Ishikawa (cell line): ENCODE results near the gene CNKSR2.

ENCODE experiments used
- CEBPB ChIP-seq: IDR thresholded peaks from 2 replicates; pipeline ENCODE4 v1.6.1; 2012
- CREB1 ChIP-seq: IDR thresholded peaks from 2 replicates; pipeline ENCODE4 v1.6.1; 2012; ENCODE audit warnings: low read depth
- EGR1 ChIP-seq: IDR thresholded peaks from 2 replicates; pipeline ENCODE4 v1.6.1; 2012
- EP300 ChIP-seq: IDR thresholded peaks from 2 replicates; pipeline ENCODE4 v1.6.1; 2012; ENCODE audit warnings: borderline replicate concordance
- FOXM1 ChIP-seq: IDR thresholded peaks from 2 replicates; pipeline ENCODE4 v1.6.1; 2012; ENCODE audit warnings: low read depth, borderline replicate concordance
- MAX ChIP-seq: IDR thresholded peaks from 2 replicates; pipeline ENCODE4 v1.6.1; 2012
- NFIC ChIP-seq: IDR thresholded peaks from 2 replicates; pipeline ENCODE4 v1.6.1; 2012
- RAD21 ChIP-seq: IDR thresholded peaks from 2 replicates; pipeline ENCODE4 v1.6.1; 2012; ENCODE audit warnings: low read depth
- REST ChIP-seq: IDR thresholded peaks from 2 replicates; pipeline ENCODE4 v1.6.1; 2012; ENCODE audit warnings: low read depth, mild to moderate bottlenecking
- TAF1 ChIP-seq: IDR thresholded peaks from 2 replicates; pipeline ENCODE4 v1.6.1; 2012; ENCODE audit warnings: low read depth, mild to moderate bottlenecking
- TCF12 ChIP-seq: IDR thresholded peaks from 2 replicates; pipeline ENCODE4 v1.6.1; 2012; ENCODE audit warnings: low read depth
- TEAD4 ChIP-seq: IDR thresholded peaks from 2 replicates; pipeline ENCODE4 v1.6.1; 2012
- YY1 ChIP-seq: IDR thresholded peaks from 2 replicates; pipeline ENCODE4 v1.6.1; 2012; ENCODE audit warnings: low read depth

- no peak for TF ChIP-seq TEAD4
- TF ChIP-seq REST, result no peak
- no peak for TF ChIP-seq CREB1
- no peak for TF ChIP-seq RAD21
- no peak for TF ChIP-seq TAF1
- TF ChIP-seq CEBPB, result no peak
- TF ChIP-seq YY1, result no peak
- TF ChIP-seq FOXM1, result no peak
- no peak for TF ChIP-seq EP300
- TF ChIP-seq NFIC, result no peak
- TF ChIP-seq MAX, result no peak
- TF ChIP-seq EGR1, result no peak
- no peak for TF ChIP-seq TCF12
Measured at GRCh38 chrX:21616386-21616785, 242.2 kb downstream of the CNKSR2 start.
